ELR (cell line): ENCODE results near the gene MACROD2.

ENCODE experiments used
- DNase-seq: peaks from one replicate; pipeline ENCODE4 v3.0.0-alpha.2; 2015; ENCODE audit warnings: low read depth

The MACROD2 gene

DNA sequence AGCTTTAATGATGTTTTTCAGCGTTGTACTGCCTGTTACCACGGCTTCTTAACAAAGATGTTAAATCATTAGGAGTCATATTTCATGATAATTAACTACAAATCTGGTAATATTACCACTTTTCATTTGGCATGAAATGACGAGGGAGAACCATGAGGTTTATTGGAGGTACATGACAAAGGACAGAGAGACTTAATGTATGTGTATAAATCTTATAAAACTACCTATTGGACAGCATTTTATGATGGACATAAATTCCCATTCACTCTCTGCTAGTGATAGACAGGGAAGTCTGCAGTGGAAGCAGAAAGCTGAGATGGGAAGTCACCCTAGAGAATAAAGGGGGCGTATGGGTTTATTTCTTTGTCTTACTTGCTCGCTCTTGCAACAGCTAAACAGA, 1292.0 kb downstream of the MACROD2 start:
- DNase-seq: no peak

DNA sequence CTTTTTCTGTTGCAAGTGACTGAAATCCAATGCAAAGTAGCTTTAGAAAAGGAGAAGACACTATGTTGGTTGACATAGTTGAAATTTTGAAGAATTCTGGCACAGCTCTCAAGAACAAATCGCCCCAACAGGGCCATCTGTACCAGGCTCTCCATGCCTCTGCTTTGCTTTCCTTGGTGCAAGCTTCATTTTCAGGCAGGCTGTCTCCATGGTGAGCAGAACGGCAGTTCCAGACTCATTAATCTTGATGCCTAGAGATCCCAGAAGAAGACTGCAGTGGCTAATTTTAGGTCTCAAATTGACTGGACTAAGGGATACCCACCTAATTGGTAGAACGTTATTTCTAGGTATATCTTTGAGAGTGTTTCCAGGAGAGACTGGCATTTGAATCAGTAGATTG, 1292.8 kb downstream of the MACROD2 start:
- DNase-seq: no peak

DNA sequence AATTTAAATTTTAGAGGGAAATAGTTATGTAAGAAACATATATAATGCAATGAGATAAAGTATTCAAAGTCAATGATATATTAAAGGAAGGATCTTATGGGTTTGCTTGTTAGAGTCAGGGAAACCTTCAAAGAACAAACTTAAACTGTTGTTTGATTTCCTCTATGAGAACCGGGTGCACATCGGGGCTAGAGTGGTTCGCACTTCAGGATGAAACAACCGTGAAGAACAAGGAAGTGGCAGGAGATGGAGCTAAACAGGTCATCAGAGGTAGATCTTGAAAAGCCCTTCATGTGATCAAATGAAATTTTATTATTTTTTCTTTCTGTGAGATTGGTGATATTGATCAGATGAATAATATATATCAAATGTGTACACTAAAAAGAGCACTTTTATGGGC, 1294.0 kb downstream of the MACROD2 start:
- DNase-seq: no peak

DNA sequence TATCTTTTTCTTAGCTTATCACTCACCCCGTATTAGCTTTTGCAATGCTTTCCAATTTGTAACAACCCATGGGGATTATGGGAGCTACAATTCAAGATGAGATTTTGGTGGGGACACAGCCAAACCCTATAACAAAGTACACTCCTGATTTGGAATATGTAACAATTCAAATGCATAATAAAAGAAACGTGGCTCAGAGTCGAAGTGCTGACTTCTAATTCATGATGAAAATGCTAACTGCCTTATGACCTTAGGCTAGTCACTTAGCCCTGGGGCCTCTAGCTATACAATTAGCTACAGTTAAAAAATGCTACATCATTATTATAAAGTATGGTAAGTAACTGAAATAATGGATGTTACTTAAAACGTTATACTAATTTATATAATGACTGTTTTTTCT, 1297.1 kb downstream of the MACROD2 start:
- no peak for DNase-seq

DNA sequence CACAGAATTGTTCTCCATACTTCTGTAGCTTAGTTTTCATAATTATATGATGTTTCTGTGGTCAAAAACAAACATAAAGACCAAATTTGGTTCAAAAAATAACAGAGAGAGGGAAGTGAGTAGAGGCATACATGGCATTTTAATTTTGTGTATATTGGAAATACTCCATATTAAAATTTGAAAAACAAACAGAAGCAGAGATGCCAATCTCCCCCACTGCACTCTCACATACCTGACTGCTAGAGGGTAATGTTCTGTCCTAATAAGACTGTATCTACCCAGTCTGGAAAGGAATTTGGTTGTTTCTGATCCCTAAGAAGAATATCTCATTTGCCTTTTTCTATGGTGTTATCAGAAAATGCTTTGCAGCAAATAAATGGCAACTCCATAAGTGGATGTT, 1301.1 kb downstream of the MACROD2 start:
- DNase-seq: no peak

DNA sequence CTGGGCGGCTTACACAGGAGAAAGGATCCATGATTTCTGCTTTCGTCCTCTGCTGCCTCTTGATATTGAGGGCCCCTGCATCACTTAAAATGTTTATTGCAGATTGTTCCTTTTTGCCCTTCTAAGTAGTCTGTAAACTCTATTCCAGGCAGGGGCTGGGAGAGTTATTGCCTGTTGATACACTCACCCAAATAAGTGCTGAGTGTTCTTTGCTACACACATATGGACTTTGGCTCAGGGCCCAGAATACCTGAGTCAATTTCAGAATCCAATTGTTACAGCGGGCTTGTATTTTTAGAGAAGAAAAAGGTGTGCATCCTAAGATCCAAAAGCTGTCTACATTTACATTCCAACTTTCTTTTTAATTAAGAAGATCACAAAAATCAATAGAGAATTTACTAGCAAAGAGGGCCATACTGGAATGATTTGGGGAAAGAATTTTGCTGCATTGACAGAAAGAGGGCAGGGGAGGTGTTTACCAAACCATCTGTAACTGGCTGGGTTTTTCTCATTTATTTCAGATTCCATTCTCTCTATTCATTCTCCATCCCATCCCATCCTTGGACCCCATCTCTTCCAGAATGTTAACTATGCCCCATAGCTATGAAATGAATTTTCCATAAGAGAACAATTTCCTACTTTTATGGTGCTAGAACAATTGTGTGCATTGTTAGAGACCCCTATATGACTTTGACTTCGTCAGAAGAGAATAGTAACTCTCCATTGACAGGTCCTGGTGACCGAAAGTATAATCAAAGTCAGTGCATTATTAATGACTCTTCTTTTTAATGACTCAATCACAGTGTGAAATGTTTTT, 1302.0 kb downstream of the MACROD2 start:
- DNase-seq: no peak

DNA sequence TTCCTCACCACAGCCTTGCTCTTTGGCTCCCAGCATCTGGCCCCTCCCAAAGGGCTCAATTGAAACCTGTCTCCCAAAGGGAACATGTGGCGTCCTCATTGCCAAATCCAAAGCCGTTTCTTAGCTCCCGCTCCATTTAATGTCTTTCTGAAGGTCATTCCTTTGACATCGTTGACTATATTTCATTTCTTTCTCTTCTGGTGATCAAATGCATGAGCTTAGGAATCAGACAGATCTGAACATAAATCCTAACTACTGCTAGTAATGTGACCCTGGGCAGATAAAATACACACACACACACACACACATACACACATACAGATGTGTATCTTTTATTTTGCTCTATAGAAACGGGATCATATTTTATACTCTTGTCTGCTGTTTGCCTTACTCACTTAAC, 1306.8 kb downstream of the MACROD2 start:
- no peak for DNase-seq

DNA sequence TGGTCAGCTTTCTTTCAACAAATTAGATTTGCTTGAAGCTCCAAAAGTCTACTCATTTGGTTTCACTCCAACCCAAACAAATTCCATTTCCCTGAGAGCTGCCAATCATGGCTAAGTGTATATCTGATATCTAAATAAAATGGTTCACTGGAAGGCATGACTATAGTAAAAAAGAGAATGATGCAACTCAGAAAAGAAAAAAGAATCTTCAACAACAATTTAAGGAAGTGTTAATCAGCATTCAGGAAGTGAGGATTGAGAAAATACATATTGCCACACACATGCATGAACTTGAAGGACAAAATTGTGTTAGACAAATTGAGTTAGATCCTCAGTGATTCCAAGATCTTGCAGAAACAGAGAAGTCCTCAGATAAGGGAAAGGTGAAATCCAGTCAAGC, 1315.0 kb downstream of the MACROD2 start:
- no peak for DNase-seq

DNA sequence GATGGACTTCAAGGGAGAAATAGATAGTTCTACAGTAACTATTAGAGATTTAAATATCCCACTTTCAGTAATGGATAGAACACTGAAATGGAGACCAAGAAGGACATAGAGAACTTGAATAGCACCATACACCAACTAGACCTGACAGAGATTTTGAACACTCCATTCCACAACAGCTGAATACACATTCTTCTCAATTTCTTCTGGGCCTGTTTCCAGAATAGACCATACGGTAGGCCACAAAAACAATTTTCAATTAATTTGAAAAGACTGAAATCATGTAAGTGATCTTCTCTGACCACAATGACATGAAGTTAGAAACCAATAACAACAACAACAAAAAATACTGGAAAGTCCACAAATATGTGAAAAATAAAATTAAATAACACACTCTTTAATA, 1321.2 kb downstream of the MACROD2 start:
- no peak for DNase-seq

DNA sequence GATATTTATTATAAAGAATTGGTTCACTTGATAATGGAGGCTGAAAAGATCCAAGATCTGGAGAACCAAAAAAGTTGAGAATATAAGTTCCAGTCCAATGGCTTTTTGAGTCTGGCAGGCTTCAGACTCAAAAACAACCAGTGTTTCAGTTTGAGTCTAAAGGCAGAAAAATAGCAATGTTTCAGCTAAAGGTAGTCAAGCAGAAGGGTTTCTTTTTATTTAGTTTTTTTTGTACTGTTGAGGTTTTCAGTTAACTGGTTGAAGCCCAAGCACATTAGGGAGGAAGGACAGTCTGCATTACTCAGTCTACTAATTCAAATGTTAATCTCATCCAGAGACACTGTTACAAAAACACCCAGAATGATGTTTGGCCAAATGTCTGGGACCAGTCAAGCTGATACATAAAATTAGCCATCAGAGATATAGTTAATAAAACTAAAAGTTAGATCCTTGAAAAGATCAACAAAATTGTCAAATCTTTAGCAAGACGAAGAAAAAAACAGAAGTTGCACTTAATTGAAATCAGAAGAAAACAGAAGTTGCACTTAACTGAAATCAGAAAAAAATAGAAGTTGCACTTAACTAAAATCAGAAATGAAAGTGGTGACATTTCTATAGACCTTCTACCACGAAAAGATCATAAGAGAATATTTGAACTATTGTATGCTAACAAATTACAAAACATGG, 1322.4 kb downstream of the MACROD2 start:
- DNase-seq: no peak

DNA sequence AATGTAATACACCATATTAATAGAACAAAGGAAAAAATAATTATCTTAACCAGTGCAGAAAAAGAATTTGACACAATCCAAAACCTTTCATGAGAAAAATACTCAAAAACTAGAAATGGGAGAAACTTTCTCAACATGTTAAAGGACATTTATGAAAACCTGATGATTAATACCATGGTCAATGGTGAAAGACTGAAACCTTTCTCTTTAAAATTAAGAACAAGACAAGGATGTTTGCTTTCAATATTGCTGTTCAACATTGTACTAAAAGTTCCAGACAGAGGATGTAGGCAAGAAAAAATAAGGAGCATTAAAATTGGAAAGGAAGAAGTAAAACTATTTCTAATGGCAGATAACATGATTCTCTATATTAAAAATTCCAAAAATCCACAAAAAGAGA, 1323.4 kb downstream of the MACROD2 start:
- DNase-seq: no peak

DNA sequence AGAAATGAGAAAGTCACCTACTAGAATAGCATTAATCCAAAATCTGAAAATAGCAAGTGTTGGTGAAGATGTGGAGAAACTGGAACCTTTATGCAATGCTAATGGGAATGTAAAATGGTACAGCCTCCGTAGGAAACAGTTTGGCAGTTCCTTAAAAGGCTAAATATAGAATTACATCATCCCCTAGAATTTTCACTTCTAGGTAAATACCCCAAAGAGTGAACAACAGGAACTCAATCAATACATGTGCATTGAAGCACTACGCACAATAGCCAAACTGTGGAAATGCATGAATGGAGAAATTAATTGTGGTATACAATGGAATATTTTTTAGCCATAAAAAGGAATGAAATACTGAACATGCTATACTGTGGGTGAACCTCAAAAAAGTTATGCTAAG, 1324.1 kb downstream of the MACROD2 start:
- no peak for DNase-seq

DNA sequence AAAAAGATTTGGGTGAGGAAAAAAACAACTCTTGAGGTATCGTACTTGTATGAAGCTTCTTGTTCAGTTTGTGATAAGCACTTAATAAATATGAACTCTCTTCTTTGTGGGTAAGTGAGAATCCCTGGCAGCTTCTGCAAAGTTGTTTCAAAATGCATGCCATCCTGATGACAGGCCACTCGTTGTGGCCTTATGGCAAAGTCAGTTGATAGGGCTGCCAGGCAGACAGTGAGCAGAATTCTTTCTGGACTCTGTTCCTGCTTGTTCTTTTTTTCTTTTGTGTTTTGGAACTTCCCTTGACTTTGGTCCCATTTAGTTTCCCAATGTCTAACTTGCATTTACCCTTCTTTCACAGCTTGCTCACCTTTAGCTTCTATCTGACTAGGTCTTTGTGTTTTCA, 1325.6 kb downstream of the MACROD2 start:
- DNase-seq: no peak

DNA sequence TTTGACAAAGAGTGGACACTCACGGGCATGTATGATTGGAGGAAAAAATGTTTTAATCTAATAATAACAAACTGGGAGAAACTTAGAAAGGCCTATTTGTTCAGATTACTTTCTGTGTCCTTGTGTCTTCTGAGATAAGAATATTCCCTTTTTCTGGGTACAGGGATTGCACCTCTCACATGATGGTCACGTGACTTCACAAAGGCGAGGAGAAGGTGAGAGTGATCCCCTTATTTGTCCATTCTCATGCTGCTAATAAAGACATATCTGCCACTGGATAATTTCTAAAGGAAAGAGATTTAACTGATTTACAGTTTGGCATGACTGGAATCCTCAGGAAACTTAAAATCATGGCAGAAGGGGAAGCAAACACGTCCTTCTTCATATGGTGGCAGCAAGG, 1331.8 kb downstream of the MACROD2 start:
- no peak for DNase-seq

DNA sequence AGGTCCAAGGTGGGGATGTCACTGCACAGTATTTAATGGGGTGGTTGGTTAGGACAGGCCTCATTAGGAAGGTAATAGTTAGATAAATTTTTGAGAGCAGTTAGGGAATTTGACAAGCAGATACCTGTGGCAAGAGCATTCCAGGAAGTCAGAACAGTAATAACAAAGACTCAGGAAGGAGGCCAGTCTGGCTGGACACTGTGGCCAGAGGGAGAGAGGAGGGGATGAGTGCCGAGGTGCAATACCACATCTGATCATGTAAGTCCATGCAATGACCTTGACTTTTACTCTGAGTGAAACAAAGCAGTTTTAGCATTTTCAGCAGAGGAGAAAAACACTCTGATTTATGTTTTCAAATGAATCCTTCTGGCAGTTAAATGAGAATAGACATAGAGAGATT, 1332.8 kb downstream of the MACROD2 start:
- no peak for DNase-seq

DNA sequence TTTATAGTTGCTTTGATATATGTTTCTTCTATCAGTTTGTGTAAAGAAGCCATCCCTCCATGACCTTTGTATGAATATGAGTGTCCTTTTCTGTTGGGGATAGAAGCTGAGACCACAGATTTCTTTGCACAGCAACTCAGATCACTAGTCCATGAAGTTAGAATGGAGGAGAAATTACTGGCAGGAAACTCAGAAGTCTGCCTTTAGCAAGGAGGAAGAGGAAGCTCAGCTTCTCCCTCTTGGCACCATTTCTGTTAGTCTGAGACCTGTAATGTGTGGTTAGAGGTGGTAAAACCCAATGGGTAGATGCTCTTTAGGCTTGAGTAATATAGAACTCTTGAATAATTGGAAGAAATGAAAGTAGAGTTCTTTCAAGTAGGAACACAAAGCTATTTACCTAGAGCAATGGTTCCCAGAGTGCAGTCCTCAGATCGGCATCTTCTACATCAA, 1337.4 kb downstream of the MACROD2 start:
- DNase-seq: no peak

DNA sequence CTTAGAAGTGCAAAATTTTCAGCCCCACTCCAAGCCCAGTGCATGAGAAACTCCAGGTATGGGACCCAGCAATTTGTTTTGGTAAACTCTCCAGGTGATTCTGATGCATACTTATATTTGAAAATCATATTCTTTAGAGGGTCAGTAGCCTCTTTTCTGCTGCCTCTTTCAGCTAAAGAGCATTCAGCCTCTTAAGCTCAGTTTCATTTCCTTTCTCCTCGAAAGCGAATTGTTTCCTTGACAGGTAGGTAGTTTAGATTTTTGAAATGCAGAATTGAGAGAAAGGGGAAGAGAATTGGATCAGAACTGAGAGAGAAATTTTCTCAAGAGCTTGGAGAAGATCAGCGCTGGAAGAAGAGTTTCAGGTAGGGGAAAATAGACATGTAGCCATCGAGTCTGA, 1337.9 kb downstream of the MACROD2 start:
- DNase-seq: no peak

DNA sequence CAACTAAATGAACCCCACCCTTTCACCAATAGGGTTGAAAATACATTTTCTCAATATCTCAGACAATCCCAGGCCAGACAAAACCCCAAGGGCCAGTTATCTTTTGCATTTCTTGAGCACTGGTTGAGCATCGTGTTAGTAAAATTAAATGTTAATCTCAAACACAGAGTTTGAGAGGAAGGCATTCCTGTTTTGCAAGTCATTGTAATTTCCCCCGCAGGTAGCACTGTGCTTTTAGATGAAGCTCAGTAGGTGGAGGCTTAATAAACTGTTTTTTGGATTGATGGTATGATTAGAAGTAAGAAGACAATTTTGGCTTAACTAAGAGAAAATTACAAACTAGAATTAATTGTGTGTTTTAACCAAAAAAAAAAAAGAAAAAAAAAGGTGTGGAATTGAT, 1340.7 kb downstream of the MACROD2 start:
- no peak for DNase-seq

DNA sequence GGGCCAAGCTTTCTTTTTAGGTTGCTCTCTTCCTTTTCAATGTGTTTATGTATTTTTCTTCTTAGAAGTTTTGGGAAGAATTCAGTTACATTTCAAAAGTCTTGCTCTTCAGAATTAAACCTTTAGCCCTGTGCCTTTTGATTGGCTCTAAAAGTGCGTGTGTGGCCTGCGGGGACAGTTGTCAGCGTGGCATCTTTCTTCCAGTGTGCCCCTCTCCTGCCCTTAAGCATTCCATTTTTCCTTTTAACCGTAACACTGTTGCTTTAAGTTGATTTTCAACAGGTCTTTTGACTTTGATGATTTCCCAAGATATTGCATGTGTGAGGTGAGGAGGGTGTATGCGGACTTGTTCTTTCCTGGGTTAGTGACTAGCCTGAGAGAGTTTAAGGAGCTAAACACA, 1341.2 kb downstream of the MACROD2 start:
- no peak for DNase-seq

DNA sequence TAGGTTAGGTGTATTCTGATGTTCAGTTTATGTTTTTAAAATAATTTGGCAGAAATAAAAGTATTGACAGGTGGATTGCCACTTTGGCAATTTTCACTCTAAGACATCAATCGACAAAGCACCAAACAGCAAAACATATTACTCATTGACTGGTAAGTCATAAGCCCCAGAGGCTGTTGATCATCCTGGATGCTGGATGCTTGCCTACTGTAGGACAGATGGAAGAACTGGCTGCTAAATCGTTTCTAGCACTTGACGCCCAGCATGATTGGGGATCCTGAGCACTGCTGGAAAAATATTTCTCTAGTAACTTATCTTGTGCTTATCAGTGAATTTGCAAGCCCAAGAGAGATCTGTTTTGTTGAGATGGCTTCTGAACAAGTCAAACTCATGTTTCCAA, 1343.9 kb downstream of the MACROD2 start:
- DNase-seq: no peak

DNA sequence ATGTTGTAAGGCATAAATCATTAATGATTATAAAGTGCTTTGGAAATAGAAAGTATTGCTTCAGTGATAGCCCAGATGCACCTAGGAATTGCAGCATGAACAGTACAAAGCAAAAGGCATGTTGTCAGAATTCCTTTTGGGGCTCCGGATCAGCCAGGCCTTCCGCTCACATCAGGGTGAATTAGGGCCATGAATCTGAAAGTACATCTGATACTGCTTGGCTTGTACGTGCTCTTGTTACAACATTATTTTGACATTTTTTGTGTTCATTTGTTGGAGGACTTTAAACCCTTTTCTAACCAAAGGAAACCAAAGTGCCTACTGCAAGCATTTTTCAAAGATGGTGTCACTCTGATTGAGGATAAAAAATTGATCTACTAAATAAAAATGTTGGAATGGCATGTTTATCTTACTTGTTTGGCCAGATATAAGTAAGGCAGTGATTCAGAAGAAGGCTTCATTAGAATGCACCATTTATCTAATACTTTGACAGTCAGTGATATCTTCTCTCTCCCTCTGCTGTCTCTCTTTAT, 1347.7 kb downstream of the MACROD2 start:
- no peak for DNase-seq

DNA sequence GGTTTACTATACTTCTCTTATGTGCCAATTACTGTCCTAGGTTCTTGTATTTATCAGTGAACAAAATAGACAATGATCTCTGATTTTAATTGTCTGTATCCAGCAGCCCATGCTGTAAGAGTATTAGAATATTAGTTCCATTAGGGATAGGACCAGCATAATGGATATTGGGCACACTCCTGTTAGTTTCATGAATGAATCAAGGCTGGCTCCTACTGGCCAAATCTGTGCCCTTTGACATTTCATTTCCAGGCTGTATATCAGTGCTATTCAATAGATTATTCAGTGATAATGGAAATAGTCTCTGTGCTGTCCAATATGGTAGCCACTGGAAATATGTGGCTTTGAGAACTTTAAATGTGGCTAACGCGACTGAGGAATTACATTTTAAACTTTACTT, 1350.0 kb downstream of the MACROD2 start:
- no peak for DNase-seq

DNA sequence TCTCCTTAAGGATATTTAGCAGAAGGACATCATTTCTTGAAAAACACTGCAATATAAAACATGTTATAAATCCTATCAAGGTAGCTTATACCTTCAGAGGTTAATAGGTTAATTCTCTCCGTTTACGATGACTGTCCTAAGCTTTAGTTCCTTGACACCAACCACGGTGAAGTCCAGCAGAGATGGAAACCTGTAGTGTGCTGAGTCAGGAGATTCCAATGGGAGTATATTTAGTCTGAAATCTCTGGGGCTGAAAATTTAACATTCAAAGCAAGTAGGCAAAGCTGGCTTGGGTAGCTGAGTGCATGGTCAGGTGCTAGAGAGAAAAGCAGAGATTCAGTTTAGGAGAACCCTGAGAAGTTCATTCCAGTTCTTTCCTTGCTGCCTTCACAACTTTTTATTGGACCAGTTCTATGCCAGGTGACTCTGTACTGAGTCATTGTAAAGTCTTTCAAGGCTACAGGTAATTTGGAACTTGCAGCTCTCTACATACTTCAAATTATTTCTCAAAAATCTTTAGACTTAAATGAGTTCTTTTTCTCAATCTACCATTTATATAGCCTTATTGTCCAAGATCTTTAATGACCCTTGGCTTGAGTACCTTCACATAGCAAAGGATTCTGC, 1351.5 kb downstream of the MACROD2 start:
- DNase-seq: no peak
